NCI-H1436 (cell line): ENCODE results near the gene ARHGEF10L.

ENCODE experiments used
- DNase-seq: peaks from one replicate; lab custom pipeline; 2025; lab: John Stamatoyannopoulos, UW

The ARHGEF10L gene

DNA sequence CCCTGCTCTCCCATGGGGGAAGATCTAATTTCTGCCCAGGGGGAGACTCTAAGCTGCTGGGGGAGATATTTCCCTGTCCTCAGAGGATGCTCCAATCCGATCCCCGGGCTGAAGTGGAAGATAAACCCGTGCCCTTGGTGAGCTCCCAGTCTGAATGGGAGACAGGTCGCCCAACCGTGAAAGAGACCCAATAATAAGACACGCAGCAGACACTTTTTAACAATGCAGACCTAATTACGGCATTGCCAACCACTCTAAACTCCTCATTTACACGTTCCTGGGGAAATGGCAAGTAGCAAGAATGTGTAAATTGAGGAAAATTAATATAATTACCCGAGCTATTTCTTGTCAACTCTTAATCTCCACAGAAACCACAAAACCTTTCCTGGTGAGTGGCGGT lies 166.9 kb downstream of the ARHGEF10L start:
- DNase-seq = peak; percentile 52

- DNase-seq = no peak
These were observed 170.5 kb downstream of the ARHGEF10L start for GRCh38 chr1:17709981-17710380.

- no peak for DNase-seq
These were observed 171.5 kb downstream of the ARHGEF10L start for GRCh38 chr1:17710889-17711576.

DNA sequence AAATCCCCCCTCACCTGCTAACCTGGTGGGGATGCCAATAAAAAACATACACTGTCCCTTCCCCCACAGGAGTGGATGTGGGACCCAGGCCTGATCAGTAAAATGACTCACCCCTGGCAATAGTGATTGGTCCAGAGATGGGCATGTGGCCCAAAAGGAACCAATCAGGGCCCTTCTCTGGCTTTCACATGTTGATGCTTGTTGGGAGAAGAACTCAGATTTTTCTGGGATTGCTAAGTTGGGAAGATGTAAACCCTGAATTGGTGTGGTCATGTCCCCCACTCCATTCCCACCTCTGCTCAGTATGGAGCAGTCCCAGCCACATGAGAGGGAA lies 172.0 kb downstream of the ARHGEF10L start:
- no peak for DNase-seq

DNA sequence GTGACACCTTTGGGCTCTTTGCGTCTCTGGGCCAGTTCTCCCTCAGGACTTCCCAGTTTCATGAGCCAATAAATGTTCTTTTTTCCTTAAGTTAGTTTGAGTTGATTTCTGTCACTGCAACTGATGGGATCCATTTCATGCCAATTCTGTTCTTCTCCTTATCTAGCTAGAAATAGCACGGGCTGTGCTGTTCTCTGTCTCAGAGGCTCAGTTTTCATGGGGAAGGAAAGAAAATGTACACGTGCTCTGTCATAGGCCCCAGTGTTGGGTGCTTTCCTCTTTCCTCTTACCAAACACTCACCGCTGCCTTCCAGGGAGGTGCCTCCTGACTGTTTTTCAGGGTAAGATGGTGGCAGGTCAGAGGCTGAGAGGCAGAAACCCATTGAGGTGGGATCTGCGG lies 172.4 kb downstream of the ARHGEF10L start:
- DNase-seq = no peak

DNA sequence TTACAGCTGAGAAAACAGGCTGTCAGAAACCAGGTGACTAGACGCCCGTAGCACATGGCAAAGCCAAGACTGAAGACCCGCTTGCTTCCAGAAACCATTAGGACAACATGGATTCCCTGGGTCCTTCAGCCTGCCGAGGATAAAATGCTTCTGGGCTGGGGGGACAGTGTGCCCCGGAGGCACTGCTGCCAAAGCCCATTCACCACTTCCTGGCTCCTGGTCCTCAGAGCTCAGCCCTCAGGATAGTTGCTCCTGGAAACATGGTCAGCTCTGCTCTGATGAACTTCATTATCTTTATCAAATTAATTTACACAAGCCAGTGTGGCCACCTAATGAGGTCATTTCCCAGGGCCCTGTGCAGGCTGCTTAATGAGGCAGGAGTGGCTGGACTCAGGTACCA lies 174.5 kb downstream of the ARHGEF10L start:
- DNase-seq = no peak

DNA sequence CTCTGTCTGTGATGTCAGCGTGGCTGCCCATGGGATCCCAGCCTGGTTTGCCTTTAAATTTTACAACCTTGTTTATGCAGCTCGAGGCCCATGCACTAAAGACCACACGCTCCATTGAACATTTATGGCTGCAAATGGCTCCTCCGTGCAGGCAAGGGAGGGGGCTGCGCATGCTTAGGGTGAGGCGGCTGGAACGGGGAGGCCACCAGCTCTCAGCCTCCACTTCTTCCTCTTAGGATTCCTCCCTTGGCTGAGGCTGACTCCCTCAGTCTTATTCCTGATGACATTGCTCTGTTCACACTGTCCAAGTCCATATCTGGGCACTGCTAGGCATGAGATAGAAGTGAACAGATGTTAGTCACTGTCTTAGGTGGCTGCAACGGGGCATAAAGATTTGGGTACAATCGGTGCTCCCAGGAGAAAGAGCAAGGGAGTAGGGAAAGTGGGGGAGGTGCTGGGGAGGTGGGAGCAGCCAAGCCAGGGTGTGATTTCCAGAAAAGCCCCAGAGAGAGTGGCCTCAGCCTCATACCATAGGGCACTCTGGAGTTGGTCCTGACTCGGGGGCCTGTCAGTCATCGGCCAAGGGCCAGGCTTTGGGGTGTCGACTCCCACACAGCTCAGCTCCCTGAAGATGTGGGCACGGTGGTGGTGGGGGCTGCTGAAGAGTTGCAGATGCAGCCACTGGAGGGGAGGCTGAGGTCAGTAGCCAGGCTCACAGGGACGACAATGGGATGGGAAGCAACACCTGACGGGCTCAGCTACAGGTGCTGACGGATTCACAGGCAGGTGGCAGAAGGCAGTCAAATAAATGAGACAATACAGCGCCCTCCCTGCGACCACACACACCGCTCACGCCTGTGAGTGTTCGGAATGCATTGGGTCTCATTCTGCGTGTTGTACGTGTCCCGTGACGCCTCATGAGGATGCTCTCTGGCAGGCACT lies 178.4 kb downstream of the ARHGEF10L start:
- DNase-seq = no peak

GRCh38 chr1:17719874-17720273 lies 180.4 kb downstream of the ARHGEF10L start:
- no peak for DNase-seq

DNA sequence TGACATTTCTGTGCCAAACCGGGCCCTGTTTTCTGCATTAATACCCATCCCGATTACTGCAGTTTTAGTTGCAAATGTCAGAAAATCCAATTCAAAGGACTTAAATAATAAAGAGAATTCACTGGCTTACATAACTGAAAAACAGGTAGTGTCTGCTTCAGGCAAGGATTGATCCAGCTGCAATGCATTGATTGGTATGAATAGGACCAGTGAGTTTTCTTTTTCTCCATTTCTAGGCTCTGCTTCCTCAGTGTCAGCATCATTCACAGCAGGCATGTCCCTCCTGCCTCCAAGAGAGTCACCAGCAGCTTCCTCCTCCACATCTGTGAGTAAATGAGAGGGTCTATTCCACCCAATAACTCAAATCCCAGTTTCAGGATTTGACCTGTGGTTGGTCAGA lies 181.9 kb downstream of the ARHGEF10L start:
- DNase-seq = no peak

GRCh38 chr1:17723684-17724083 lies 184.2 kb downstream of the ARHGEF10L start:
- DNase-seq = no peak

DNA sequence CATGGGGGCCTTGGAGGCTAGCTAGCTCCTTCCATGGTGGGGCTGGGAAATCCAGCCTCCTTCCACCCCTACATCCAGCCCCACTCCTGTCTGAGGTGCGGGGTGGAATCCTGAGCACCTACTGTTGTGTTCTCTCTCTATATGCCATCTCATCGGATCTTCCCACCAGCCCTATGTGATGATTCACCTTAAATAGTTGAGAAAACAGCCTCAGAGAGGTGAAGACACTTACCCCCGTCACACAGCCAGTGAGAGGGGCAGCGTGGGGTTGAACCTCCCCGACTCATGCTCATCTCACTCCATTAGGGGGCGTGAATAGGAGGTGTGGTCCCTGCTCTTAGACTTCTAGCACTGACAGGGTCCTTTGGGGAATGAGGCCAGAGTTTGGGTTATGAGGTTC lies 184.7 kb downstream of the ARHGEF10L start:
- DNase-seq = no peak

DNA sequence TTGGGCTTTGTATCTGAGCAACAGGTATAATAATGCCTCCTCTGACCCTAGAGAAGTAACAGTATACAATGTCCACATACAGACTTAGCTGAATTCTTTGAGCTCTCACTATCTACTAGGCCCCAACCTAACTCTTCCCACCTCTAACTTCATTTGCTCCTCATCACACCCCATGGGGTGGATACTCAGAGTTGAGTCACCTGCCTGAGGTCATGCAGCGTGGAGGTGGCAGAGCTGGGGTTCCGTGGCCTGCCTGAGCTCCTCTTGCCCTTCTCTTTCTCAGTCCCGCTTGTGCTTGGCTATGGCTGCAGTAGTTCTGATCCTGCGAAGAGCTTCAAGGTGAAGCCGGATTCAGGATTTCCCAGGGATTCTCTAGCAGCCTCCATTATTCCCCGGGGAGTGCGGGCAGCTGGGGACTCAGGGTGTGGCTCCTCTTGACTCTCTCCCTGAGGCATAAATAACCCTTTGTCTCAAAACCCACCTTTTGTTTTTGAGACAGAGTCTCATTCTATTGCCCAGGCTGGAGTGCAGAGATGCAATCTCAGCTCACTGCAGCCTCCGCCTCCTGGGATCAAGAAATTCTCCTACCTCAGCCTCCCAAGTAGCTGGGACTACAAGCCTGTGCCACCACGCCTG lies 185.7 kb downstream of the ARHGEF10L start:
- peak; percentile 20 for DNase-seq

GRCh38 chr1:17725811-17726582 lies 186.5 kb downstream of the ARHGEF10L start:
- no peak for DNase-seq

DNA sequence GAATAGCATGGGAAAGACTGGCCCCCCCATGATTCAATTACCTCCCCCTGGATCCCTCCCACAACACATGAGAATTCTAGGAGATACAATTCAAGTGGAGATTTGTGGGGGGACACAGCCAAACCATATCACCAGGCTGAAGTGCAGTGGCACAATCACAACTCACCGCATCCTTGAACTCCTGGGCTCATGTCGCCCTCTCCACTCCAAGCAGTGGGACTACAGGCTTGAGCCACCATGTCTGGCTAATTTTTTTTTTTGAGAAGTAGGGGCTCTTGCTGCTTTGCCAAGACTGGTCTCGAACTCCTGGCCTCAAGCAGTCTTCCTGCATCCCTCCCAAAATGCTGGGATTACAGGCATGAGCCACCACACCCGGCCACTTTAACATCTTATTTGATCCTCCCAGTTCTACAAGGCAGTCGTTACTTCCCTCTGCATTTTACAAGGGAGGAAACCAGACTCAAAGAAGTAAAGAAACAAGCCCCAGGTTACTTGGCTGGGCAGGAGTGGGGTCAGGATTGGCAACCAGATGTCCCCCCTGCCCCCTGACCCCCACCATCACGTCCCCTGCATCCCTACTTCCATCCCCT lies 188.7 kb downstream of the ARHGEF10L start:
- no peak for DNase-seq

GRCh38 chr1:17729248-17729647 lies 189.8 kb downstream of the ARHGEF10L start:
- DNase-seq = no peak

DNA sequence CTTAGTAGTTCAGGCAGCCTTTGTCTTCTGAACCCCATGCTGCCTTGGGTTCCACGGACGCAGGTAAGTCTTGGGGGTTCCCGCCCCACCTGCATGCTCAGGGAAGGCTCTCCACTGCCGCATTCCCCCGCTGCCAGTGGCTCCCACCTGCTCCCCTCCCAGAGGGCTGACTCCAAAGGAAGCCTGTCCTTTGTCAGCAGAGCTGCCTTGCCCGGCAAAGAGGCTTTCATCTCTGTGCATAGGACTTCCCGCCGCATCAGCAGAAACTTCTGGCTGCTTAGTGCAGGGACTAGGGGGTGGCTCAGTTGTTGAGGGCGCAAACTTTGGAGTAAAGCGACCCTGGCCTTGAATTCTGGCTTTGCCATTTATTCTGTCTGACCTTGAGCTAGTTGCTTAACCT lies 190.4 kb downstream of the ARHGEF10L start:
- no peak for DNase-seq

DNA sequence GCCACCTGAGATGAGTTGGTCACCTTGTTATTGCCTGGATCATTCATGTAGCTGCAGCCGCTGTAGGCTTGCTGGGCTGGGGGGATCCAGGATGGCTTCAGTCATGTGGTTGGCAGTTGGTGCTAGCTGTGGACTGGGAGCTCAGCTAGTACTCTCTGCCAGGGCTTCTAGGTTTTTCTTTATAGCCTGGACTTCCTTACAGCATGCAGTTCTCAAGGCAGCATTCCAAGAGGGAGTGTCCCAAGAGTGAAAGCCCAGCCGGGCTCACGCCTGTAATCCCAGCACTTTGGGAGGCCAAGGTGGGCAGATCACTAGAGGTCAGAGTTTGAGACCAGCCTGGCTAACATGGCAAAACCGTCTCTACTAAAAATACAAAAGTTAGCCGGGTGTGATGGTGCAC lies 192.0 kb downstream of the ARHGEF10L start:
- no peak for DNase-seq

GRCh38 chr1:17732475-17732874 lies 193.0 kb downstream of the ARHGEF10L start:
- DNase-seq = no peak

DNA sequence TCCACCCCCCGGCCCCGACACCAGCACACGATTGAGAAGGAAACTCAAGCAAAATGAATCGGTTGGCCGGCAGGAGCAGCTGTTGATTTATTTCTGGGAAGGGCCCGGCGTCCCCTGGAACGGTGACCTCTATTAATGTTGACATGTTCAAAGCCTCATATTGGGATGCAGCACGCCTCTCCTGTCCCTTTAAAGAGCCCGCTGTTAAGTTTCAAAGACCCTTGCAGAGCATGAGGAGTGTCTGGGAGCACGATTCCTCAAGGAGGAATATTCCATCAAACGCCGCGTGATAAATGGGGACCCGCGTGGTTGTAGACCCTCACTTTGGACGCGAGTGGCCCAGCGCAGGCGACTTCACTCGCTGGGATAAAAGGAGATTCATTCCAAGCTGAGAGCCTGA lies 194.2 kb downstream of the ARHGEF10L start:
- DNase-seq = no peak

DNA sequence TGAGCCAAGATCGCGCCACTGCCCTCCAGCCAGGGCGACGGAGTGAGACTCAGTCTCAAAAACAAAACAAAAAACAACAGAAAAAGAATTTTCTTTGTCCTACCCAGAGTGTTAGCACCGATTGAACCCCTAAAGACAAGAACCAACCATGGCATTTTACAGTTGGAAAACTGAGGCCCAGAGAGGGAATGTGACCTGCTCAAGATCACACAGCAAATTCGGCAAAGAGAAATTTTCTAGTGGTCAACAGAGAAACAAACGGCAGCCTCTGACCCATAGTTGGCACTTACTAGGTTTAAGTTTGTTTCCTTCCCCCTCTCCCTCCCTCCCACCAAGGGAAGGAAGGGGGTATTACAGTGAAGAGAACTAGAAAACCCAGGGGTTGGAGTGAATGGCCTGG lies 195.1 kb downstream of the ARHGEF10L start:
- no peak for DNase-seq

DNA sequence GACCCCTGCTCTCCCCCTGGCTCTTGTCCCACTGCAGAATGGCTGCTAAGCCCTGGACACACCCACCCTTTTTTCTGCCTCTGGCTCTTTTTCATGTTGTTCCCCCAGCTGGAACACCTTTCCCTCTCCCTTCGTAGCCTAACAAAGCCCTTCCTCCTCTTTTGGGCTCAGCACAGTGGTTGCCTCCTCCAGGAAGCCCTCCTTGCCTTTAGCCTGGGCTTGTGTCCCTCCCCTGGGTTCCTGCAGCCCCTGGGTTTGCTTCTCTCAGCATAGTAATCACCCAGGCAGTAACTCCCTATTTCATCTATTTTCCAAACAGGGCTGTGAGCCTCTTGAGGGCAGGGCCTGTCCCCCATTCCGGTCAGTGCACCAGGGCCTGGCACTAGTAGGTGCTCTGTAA lies 195.8 kb downstream of the ARHGEF10L start:
- no peak for DNase-seq

DNA sequence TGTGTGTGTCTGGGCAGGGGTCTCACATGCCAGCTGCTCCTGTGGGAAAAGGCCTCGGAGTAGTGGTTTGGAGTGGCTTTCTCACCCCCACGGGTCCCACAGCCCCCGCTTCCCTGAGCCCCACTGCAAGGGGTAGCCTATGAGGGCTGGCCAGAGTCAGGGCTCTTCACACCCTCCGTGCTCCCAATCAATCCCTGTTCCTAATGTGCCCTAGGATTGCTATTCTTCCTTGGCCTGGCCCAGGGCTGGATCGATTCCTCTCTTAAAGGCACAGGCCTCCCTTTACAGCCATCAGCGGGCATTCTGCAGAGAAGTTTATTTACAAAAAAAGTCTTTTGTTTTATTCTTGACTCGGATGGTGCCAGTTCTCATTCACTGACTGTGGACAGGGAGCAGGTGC lies 196.3 kb downstream of the ARHGEF10L start:
- no peak for DNase-seq
